Liver (tissue), 9 donors: ENCODE data around the gene CC2D1B. TPM values are rescaled to one million over a fixed set of nuclear protein-coding genes. Genes with fewer than 3 reads are reported as not detected.

Experiments
- DNase-seq: peaks from one replicate; pipeline ENCODE4 v3.0.0-alpha.2; 2017; ENCODE audit warnings: low spot score
- H3K27ac ChIP-seq, 2 donors: one replicate each; pipeline ENCODE4 v1.7.0; 2013; ENCODE audit warnings: inconsistent platforms in 2 of 2, low read length in 2 of 2, control low read depth in 1 of 2, low read depth in 1 of 2, mild to moderate bottlenecking in 1 of 2
- H3K27me3 ChIP-seq, 4 donors: one replicate each; pipeline versions ENCODE4 v1.6.1 to v1.7.0; 2013; ENCODE audit warnings: low read length in 3 of 4, inconsistent platforms in 1 of 4, mild to moderate bottlenecking in 1 of 4, moderate library complexity in 1 of 4; ENCODE audit not compliant: control insufficient read depth in 4 of 4, insufficient read depth in 4 of 4
- H3K36me3 ChIP-seq, 4 donors: one replicate each; pipeline versions ENCODE4 v1.6.1 to v1.7.0; 2013; ENCODE audit warnings: low read length in 3 of 4, mild to moderate bottlenecking in 3 of 4, low read depth in 1 of 4, moderate library complexity in 1 of 4; ENCODE audit not compliant: control insufficient read depth in 4 of 4, insufficient read depth in 3 of 4
- H3K4me1 ChIP-seq, 4 donors: one replicate each; pipeline versions ENCODE4 v1.6.1 to v1.7.0; 2013; ENCODE audit warnings: low read length in 3 of 4, mild to moderate bottlenecking in 3 of 4, moderate library complexity in 1 of 4; ENCODE audit not compliant: control insufficient read depth in 4 of 4, insufficient read depth in 4 of 4
- H3K4me3 ChIP-seq, 3 donors: one replicate each; pipeline versions ENCODE4 v1.6.1 to v1.7.0; 2013; ENCODE audit warnings: low read length in 3 of 3, control low read depth in 1 of 3, low read depth in 1 of 3, mild to moderate bottlenecking in 1 of 3
- H3K9ac ChIP-seq, 2 donors: one replicate each; pipeline ENCODE4 v1.7.0; 2013; ENCODE audit warnings: low read length in 2 of 2, mild to moderate bottlenecking in 2 of 2, moderate library complexity in 2 of 2, control low read depth in 1 of 2, low read depth in 1 of 2
- H3K9me3 ChIP-seq, 4 donors: one replicate each; pipeline versions ENCODE4 v1.6.1 to v1.7.0; 2013; ENCODE audit warnings: low read length in 3 of 4; ENCODE audit not compliant: control insufficient read depth in 4 of 4
- EGR1 ChIP-seq, 2 donors: IDR thresholded peaks; 2 replicates each; pipeline ENCODE4 v1.6.1; 2016 to 2018; ENCODE audit warnings: antibody characterized with exemption in 2 of 2, low read depth in 2 of 2
- FOXA1 ChIP-seq: IDR thresholded peaks from 2 replicates; pipeline ENCODE4 v1.6.1; 2016; ENCODE audit warnings: antibody characterized with exemption
- FOXA2 ChIP-seq: IDR thresholded peaks from 2 replicates; pipeline ENCODE4 v1.6.1; 2016; ENCODE audit warnings: antibody characterized with exemption
- GABPA ChIP-seq, 2 donors: IDR thresholded peaks in 1 of 2; conservative IDR thresholded peaks in 1 of 2; 2 replicates each; pipeline ENCODE4 v1.6.1; 2016; ENCODE audit warnings: antibody characterized with exemption in 2 of 2, mild to moderate bottlenecking in 1 of 2, moderate library complexity in 1 of 2
- HNF4A ChIP-seq, 2 donors: conservative IDR thresholded peaks; 2 replicates each; pipeline ENCODE4 v1.6.1; 2016; ENCODE audit warnings: antibody characterized with exemption in 2 of 2, mild to moderate bottlenecking in 2 of 2
- HNF4G ChIP-seq: IDR thresholded peaks from 2 replicates; pipeline ENCODE4 v1.6.1; 2016; ENCODE audit warnings: antibody characterized with exemption
- JUND ChIP-seq, 2 donors: IDR thresholded peaks; 2 replicates each; pipeline ENCODE4 v1.6.1; 2016; ENCODE audit warnings: antibody characterized with exemption in 2 of 2
- NR2F2 ChIP-seq: IDR thresholded peaks from 2 replicates; pipeline ENCODE4 v1.6.1; 2016; ENCODE audit warnings: antibody characterized with exemption
- RAD21 ChIP-seq, 2 donors: IDR thresholded peaks; 2 replicates each; pipeline ENCODE4 v1.6.1; 2016; ENCODE audit warnings: antibody characterized with exemption in 2 of 2, mild to moderate bottlenecking in 2 of 2
- RXRA ChIP-seq, 2 donors: IDR thresholded peaks; 2 replicates each; pipeline ENCODE4 v1.6.1; 2017 to 2018; ENCODE audit warnings: antibody characterized with exemption in 2 of 2, mild to moderate bottlenecking in 1 of 2
- SP1 ChIP-seq: IDR thresholded peaks from 2 replicates; pipeline ENCODE4 v1.6.1; 2018; ENCODE audit warnings: antibody characterized with exemption, mild to moderate bottlenecking
- TAF1 ChIP-seq: conservative IDR thresholded peaks from 2 replicates; pipeline ENCODE4 v1.6.1; 2016; ENCODE audit warnings: antibody characterized with exemption, mild to moderate bottlenecking
- YY1 ChIP-seq: IDR thresholded peaks from 2 replicates; pipeline ENCODE4 v1.6.1; 2016; ENCODE audit warnings: antibody characterized with exemption, mild to moderate bottlenecking
- WGBS: extraction: QIAGEN DNeasy Blood & Tissue Kit; methylation state at CpG from one replicate; pipeline ENCODE4 v1.1.7; 2013; 5-methylcytosine and 5-hydroxymethylcytosine counted together
- polyA plus RNA-seq, 2 donors: library from polyadenylated mRNA; stranded (reverse) in 1 of 2; unstranded in 1 of 2; fragments of 200-250 nt in 1 of 2; fragments of >200 nt in 1 of 2; fragmentation: Nextera tagmentation in 1 of 2; extraction: Ambion mirVana in 1 of 2; gene quantifications; one replicate each; pipeline versions ENCODE4 v1.2.1 to v1.2.3, GENCODE V29; 2013 to 2015
- total RNA-seq, 2 donors: library from RNA; depleted of rRNA; stranded (reverse); fragments of >200 nt; gene quantifications; one replicate each; pipeline ENCODE4 v1.2.3, GENCODE V29; 2014
- TF ChIP-seq, protein P1 (sequence below): IDR thresholded peaks from 2 replicates; pipeline ENCODE4 v1.6.1; 2016; ENCODE audit warnings: antibody characterized with exemption
- TF ChIP-seq, protein P2 (sequence below): IDR thresholded peaks from 2 replicates; pipeline ENCODE4 v1.6.1; 2016; ENCODE audit warnings: antibody characterized with exemption
- TF ChIP-seq, protein P3 (sequence below): fragments of 150-350 bp; IDR thresholded peaks from 2 replicates; pipeline ENCODE4 v1.5.1; 2017; ENCODE audit warnings: improper control_type of control experiment, low read depth, low read length; ENCODE audit not compliant: missing input control
- TF ChIP-seq, protein P4 (sequence below): IDR thresholded peaks from 2 replicates; pipeline ENCODE4 v1.6.1; 2016; ENCODE audit warnings: antibody characterized with exemption
- TF ChIP-seq, protein P5 (sequence below): IDR thresholded peaks from 2 replicates; pipeline ENCODE4 v1.6.1; 2016; ENCODE audit warnings: antibody characterized with exemption, mild to moderate bottlenecking
- donor health status: healthy.
- donor health status: healthy.
- donor health status: healthy.
- donor health status: healthy.
- donor health status: healthy.

CC2D1B gene
- total and polyA plus RNA-seq, 4 donors = 4.5 to 15.7 (median 7.5) TPM

DNA sequence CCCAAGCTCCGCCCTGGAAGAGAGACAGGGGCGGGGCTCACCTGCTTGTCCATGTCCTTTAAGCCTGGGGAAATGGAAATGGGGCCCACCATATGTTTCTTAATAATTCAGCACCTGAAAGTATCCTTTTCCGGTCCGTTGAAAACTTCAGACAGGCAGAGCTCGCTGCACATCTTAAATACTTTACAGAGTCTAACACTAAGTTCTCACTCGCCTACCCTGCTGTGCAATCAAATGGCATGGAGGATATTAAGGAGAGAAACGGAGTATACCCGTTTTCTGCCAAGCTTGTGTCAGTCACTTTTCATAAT lies 467 bp upstream of the CC2D1B start (continued):
- TF ChIP-seq, protein P1, sequence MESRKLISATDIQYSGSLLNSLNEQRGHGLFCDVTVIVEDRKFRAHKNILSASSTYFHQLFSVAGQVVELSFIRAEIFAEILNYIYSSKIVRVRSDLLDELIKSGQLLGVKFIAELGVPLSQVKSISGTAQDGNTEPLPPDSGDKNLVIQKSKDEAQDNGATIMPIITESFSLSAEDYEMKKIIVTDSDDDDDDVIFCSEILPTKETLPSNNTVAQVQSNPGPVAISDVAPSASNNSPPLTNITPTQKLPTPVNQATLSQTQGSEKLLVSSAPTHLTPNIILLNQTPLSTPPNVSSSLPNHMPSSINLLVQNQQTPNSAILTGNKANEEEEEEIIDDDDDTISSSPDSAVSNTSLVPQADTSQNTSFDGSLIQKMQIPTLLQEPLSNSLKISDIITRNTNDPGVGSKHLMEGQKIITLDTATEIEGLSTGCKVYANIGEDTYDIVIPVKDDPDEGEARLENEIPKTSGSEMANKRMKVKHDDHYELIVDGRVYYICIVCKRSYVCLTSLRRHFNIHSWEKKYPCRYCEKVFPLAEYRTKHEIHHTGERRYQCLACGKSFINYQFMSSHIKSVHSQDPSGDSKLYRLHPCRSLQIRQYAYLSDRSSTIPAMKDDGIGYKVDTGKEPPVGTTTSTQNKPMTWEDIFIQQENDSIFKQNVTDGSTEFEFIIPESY = no peak

DNA sequence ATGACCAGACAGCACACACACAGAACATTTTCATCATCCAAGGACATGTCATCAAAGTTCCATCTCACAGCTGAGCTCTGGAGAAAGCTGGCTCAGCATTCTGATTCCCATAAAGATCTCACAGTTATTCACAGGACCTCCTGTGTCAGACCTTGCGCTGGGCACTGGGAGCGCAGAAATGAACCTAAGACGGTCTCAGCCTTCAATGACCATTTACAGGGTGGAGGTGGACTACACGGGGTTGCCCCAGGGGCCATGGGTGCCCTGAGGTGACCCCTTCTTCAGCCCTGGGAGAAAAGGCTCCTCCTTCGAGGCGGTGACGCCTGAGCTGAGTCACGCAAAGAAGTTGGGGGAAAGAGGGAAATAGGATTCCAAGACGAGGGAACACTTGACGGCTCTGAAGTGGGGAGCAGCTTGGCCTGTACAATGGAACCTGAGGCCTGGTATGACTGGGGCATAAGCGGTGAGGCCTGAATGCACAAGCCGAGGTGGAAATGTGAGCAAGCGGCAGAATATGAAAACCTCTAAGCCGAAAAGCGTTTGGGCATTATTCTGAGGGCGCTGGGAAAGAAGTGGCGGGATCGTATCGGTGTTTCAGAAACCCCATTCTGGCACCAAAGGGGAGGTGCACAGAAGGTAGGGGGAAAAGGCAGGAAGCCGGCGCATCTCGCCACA lies 797 bp downstream of the CC2D1B start:
- Histone ChIP-seq H3K36me3 (peaks cover 5 to 24% (median 18%) of the 10 kb centered on the region in 4 donors), H3K4me3 (peak overlapping the region; percentile 59 to 90 (median 81)), H3K27me3 (no peaks in the 10 kb centered on the region), H3K9ac (peak overlapping the region; percentile 26 to 56), H3K9me3 (no peaks in the 10 kb centered on the region), H3K27ac (peak overlapping the region; percentile 72 to 90), H3K4me1 (peaks cover 4 to 24% (median 17%) of the 10 kb centered on the region in 4 donors)
- peak; percentile 43 for DNase-seq
- TF ChIP-seq RXRA (IDR thresholded peaks at IDR 0.05) (peak; percentile 42 to 60), YY1 (peak; percentile 10)
- TF ChIP-seq, protein P2, sequence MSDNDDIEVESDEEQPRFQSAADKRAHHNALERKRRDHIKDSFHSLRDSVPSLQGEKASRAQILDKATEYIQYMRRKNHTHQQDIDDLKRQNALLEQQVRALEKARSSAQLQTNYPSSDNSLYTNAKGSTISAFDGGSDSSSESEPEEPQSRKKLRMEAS = no peak
- 11% methylated on average over 22 of the region's 22 CpGs for WGBS

DNA sequence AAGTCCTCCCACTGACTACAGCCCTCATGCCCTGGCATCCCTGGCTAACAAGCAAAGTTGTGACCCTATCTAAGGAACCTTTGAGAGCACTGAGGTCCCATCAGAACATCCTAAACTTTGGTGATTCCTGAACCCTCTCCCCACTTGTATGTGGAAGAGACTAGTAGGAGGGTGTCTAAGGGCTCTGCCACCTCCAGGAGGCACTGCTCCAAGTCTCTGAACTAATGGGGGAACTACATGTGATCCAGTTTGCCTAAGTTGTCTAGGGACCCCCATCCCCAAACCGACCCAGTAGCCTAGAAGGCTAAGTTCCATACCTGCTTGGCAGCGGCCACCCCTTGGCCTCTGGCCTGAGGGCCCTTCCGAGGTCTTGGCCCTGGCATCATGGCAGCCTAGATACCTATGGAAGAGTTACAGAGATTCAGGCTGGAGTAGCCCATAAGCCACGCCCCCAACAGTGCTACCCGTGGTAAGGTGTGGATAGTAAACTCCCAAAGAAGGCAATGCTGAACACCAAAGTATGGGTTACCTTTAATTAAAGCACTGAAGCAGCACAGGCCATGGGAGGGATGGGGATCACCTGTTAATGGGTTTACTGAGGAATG lies 1.7 kb downstream of the CC2D1B start:
- Histone ChIP-seq H3K4me1 (peaks cover 4 to 24% (median 17%) of the 10 kb centered on the region in 4 donors), H3K27ac (no peak overlapping the region)
- TF ChIP-seq GABPA (IDR thresholded peaks at IDR 0.05 in 1 of 2, conservative IDR thresholded peaks at IDR 0.05 in 1 of 2) = no peak
- TF ChIP-seq FOXA2 = no peak
- TF ChIP-seq NR2F2 = no peak
- no peak for TF ChIP-seq TAF1
- TF ChIP-seq EGR1 (IDR thresholded peaks at IDR 0.05; ENCODE audit: low read depth in 2 of 2) = no peak
- TF ChIP-seq, protein P3, sequence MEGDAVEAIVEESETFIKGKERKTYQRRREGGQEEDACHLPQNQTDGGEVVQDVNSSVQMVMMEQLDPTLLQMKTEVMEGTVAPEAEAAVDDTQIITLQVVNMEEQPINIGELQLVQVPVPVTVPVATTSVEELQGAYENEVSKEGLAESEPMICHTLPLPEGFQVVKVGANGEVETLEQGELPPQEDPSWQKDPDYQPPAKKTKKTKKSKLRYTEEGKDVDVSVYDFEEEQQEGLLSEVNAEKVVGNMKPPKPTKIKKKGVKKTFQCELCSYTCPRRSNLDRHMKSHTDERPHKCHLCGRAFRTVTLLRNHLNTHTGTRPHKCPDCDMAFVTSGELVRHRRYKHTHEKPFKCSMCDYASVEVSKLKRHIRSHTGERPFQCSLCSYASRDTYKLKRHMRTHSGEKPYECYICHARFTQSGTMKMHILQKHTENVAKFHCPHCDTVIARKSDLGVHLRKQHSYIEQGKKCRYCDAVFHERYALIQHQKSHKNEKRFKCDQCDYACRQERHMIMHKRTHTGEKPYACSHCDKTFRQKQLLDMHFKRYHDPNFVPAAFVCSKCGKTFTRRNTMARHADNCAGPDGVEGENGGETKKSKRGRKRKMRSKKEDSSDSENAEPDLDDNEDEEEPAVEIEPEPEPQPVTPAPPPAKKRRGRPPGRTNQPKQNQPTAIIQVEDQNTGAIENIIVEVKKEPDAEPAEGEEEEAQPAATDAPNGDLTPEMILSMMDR = no peak
- TF ChIP-seq HNF4A (conservative IDR thresholded peaks at IDR 0.05) = no peak
- TF ChIP-seq, protein P2 = no peak
- no peak for TF ChIP-seq SP1
- no peak for TF ChIP-seq HNF4G
- TF ChIP-seq, protein P4, sequence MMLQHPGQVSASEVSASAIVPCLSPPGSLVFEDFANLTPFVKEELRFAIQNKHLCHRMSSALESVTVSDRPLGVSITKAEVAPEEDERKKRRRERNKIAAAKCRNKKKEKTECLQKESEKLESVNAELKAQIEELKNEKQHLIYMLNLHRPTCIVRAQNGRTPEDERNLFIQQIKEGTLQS = no peak
- TF ChIP-seq, protein P5, sequence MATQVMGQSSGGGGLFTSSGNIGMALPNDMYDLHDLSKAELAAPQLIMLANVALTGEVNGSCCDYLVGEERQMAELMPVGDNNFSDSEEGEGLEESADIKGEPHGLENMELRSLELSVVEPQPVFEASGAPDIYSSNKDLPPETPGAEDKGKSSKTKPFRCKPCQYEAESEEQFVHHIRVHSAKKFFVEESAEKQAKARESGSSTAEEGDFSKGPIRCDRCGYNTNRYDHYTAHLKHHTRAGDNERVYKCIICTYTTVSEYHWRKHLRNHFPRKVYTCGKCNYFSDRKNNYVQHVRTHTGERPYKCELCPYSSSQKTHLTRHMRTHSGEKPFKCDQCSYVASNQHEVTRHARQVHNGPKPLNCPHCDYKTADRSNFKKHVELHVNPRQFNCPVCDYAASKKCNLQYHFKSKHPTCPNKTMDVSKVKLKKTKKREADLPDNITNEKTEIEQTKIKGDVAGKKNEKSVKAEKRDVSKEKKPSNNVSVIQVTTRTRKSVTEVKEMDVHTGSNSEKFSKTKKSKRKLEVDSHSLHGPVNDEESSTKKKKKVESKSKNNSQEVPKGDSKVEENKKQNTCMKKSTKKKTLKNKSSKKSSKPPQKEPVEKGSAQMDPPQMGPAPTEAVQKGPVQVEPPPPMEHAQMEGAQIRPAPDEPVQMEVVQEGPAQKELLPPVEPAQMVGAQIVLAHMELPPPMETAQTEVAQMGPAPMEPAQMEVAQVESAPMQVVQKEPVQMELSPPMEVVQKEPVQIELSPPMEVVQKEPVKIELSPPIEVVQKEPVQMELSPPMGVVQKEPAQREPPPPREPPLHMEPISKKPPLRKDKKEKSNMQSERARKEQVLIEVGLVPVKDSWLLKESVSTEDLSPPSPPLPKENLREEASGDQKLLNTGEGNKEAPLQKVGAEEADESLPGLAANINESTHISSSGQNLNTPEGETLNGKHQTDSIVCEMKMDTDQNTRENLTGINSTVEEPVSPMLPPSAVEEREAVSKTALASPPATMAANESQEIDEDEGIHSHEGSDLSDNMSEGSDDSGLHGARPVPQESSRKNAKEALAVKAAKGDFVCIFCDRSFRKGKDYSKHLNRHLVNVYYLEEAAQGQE = no peak
- TF ChIP-seq FOXA1 = no peak
- TF ChIP-seq, protein P1 = no peak
- TF ChIP-seq YY1 = no peak
- TF ChIP-seq JUND (IDR thresholded peaks at IDR 0.05) = no peak
- no peak for TF ChIP-seq RXRA (IDR thresholded peaks at IDR 0.05)
- TF ChIP-seq RAD21 (IDR thresholded peaks at IDR 0.05) = no peak

More for the DNA sequence above, 1.7 kb downstream of the CC2D1B start:
- no peak for DNase-seq
- H3K9me3 ChIP-seq = no peaks in the 10 kb centered on the region
- H3K36me3 ChIP-seq = peaks cover 9 to 32% (median 24%) of the 10 kb centered on the region in 4 donors
- 83% methylated on average over 5 of the region's 5 CpGs for WGBS
- no peaks in the 10 kb centered on the region for H3K27me3 ChIP-seq
- H3K9ac ChIP-seq = peak overlapping the region in 1 of 2 donors; percentile 4
- no peak overlapping the region for H3K4me3 ChIP-seq
